HFFc6 (cell line): Measurements from ENCODE around the gene ORM1. TPM values are rescaled to one million over a fixed set of nuclear protein-coding genes. Genes with fewer than 3 reads are reported as not detected.

Source experiments
- DNase-seq: peaks from one replicate; pipeline ENCODE4 v3.0.0-alpha.2; 2018
- H3K27ac Mint-ChIP-seq: 2 replicates; pipeline ENCODE4 v1.8.0; 2020; ENCODE audit warnings: mild to moderate bottlenecking, mixed read lengths
- H3K27me3 Mint-ChIP-seq: 2 replicates; pipeline ENCODE4 v1.8.0; 2021; ENCODE audit warnings: mild to moderate bottlenecking, moderate library complexity, mixed read lengths; ENCODE audit not compliant: insufficient read depth
- H3K36me3 Mint-ChIP-seq: 2 replicates; pipeline ENCODE4 v1.8.0; 2021; ENCODE audit warnings: low read depth, mixed read lengths
- H3K4me1 Mint-ChIP-seq: 2 replicates; pipeline ENCODE4 v1.8.0; 2020; ENCODE audit warnings: low read depth, mixed read lengths
- H3K4me3 Mint-ChIP-seq: 2 replicates; pipeline ENCODE4 v1.8.0; 2020; ENCODE audit warnings: mild to moderate bottlenecking, moderate library complexity, mixed read lengths
- H3K9me3 Mint-ChIP-seq: 2 replicates; pipeline ENCODE4 v1.8.0; 2020; ENCODE audit warnings: mild to moderate bottlenecking, mixed read lengths
- CTCF ChIP-seq: fragments of 200-600 bp; sonication (generic); IDR thresholded peaks from 2 replicates; pipeline ENCODE4 v1.5.0; 2021; ENCODE audit warnings: antibody characterized with exemption, mild to moderate bottlenecking
- total RNA-seq, 6 experiments: library from RNA; stranded (reverse); fragmentation: NEBNext Ultra II Directional; extraction: Animal tissue kit (Norgen Biotek cat#: 25700); gene quantifications; 2 replicates in 1 of 6; 3 replicates in 5 of 6; pipeline ENCODE4 v1.2.3, GENCODE V29; 2021

The ORM1 gene
- total RNA-seq, 6 experiments from 2014 or later = not detected

GRCh38 chr9:114291886-114292590 lies 30.9 kb upstream of the ORM1 start:
- Mint-ChIP-seq H3K4me1 (peaks cover 24% of the 10 kb centered on the region), H3K36me3 (peaks cover 55% of the 10 kb centered on the region), H3K4me3 (no peak overlapping the region), H3K9me3 (peaks cover 4% of the 10 kb centered on the region; the same call in 1 of the 2 replicates), H3K27me3 (0 out of 2 replicates have a peak, but pooled peaks cover 1% of the 10 kb centered on the region), H3K27ac (no peak overlapping the region)
- DNase-seq = no peak
- no peak for TF ChIP-seq CTCF

GRCh38 chr9:114294664-114295063 lies 28.2 kb upstream of the ORM1 start:
- Mint-ChIP-seq H3K4me3 (no peak overlapping the region), H3K36me3 (peaks cover 53% of the 10 kb centered on the region), H3K9me3 (peaks cover 4% of the 10 kb centered on the region; the same call in 1 of the 2 replicates), H3K27ac (no peak overlapping the region), H3K4me1 (peaks cover 8% of the 10 kb centered on the region), H3K27me3 (peaks cover 3% of the 10 kb centered on the region; the same call in 1 of the 2 replicates)
- DNase-seq = no peak
- TF ChIP-seq CTCF = no peak

GRCh38 chr9:114296338-114296737 lies 26.6 kb upstream of the ORM1 start:
- no peak for DNase-seq
- H3K4me3 Mint-ChIP-seq = no peak overlapping the region
- peaks cover 4% of the 10 kb centered on the region; the same call in 1 of the 2 replicates for H3K9me3 Mint-ChIP-seq
- peaks cover 45% of the 10 kb centered on the region for H3K36me3 Mint-ChIP-seq
- TF ChIP-seq CTCF = no peak
- H3K27me3 Mint-ChIP-seq = peaks cover 2% of the 10 kb centered on the region; the same call in 1 of the 2 replicates
- no peak overlapping the region for H3K27ac Mint-ChIP-seq
- H3K4me1 Mint-ChIP-seq = peaks cover under 1% of the 10 kb centered on the region

GRCh38 chr9:114299286-114300152 lies 23.4 kb upstream of the ORM1 start:
- no peak for TF ChIP-seq CTCF

GRCh38 chr9:114300153-114300845 lies 22.6 kb upstream of the ORM1 start:
- Mint-ChIP-seq H3K4me1 (no peaks in the 10 kb centered on the region; the same call in 1 of the 2 replicates), H3K9me3 (no peaks in the 10 kb centered on the region), H3K36me3 (peaks cover 21% of the 10 kb centered on the region), H3K4me3 (no peak overlapping the region), H3K27me3 (peaks cover 2% of the 10 kb centered on the region; the same call in 1 of the 2 replicates), H3K27ac (no peak overlapping the region)
- DNase-seq = no peak
- TF ChIP-seq CTCF = no peak

More at GRCh38 chr9:114299286-114300152, 23.4 kb upstream of the ORM1 start:
- Mint-ChIP-seq H3K4me3 (no peak overlapping the region), H3K9me3 (peaks cover 3% of the 10 kb centered on the region; the same call in 1 of the 2 replicates), H3K4me1 (no peaks in the 10 kb centered on the region), H3K27me3 (peaks cover 2% of the 10 kb centered on the region; the same call in 1 of the 2 replicates), H3K36me3 (peaks cover 28% of the 10 kb centered on the region), H3K27ac (no peak overlapping the region)
- no peak for DNase-seq
